Measurements from ENCODE around the gene MGMT.

- no peak for TF ChIP-seq POLR2A (IDR thresholded peaks at IDR 0.05)
- TF ChIP-seq CTCF (IDR thresholded peaks at IDR 0.05), result no peak
These were observed 273.7 kb downstream of the MGMT start for GRCh38 chr10:129740532-129741279.
